HUES64 (cell line): ENCODE results near the gene CASZ1.

Experiments used
- H3K27ac ChIP-seq: 2 replicates; pipeline ENCODE4 v1.7.0; 2013; ENCODE audit warnings: low read depth, low read length, inconsistent platforms
- H3K27me3 ChIP-seq: 2 replicates; pipeline ENCODE4 v1.6.1; 2013; ENCODE audit warnings: mild to moderate bottlenecking, low read length; ENCODE audit not compliant: insufficient read depth
- H3K36me3 ChIP-seq: 2 replicates; pipeline ENCODE4 v1.6.1; 2013; ENCODE audit warnings: mild to moderate bottlenecking, low read length; ENCODE audit not compliant: insufficient read depth
- H3K4me1 ChIP-seq: 2 replicates; pipeline ENCODE4 v1.6.1; 2013; ENCODE audit warnings: mild to moderate bottlenecking, low read length, moderate library complexity; ENCODE audit not compliant: insufficient read depth
- H3K4me3 ChIP-seq: 2 replicates; pipeline ENCODE4 v1.5.1; 2013; ENCODE audit warnings: mild to moderate bottlenecking, low read length, moderate library complexity
- H3K9ac ChIP-seq: 2 replicates; pipeline ENCODE4 v1.6.1; 2013; ENCODE audit warnings: mild to moderate bottlenecking, low read depth, low read length
- H3K9me3 ChIP-seq: 2 replicates; pipeline ENCODE4 v1.6.1; 2013; ENCODE audit warnings: low read depth, low read length; ENCODE audit not compliant: insufficient read depth
- WGBS: fragments of 150-250, 120-280 bp; methylation state at CpG from one replicate; pipeline ENCODE4 v1.1.7; 2013; ENCODE audit warnings: missing lambda C conversion rate; 5-methylcytosine and 5-hydroxymethylcytosine counted together

CASZ1 gene

GRCh38 chr1:10629091-10629815 is 167.2 kb downstream of the CASZ1 start:
- no peak overlapping the region for H3K4me3 ChIP-seq
- WGBS = 90% methylated on average over 25 of the region's 25 CpGs
- H3K4me1 ChIP-seq = peaks cover 16% of the 10 kb centered on the region
- H3K36me3 ChIP-seq = peaks cover 7% of the 10 kb centered on the region
- no peak overlapping the region for H3K9ac ChIP-seq
- no peak overlapping the region for H3K27ac ChIP-seq
- H3K27me3 ChIP-seq = no peaks in the 10 kb centered on the region
- no peaks in the 10 kb centered on the region for H3K9me3 ChIP-seq

- peaks cover 16% of the 10 kb centered on the region for H3K4me1 ChIP-seq
- no peak overlapping the region for H3K4me3 ChIP-seq
- H3K27ac ChIP-seq = no peak overlapping the region
- no peak overlapping the region for H3K9ac ChIP-seq
- H3K27me3 ChIP-seq = no peaks in the 10 kb centered on the region
- H3K36me3 ChIP-seq = peaks cover 11% of the 10 kb centered on the region
- no peaks in the 10 kb centered on the region for H3K9me3 ChIP-seq
- WGBS = 95% methylated on average over 7 of the region's 7 CpGs
Measured at GRCh38 chr1:10628685-10629084, 167.8 kb downstream of the CASZ1 start.

- Histone ChIP-seq H3K9ac (no peak overlapping the region), H3K27me3 (no peaks in the 10 kb centered on the region), H3K4me1 (peaks cover 4% of the 10 kb centered on the region), H3K4me3 (no peak overlapping the region), H3K36me3 (peaks cover 13% of the 10 kb centered on the region), H3K27ac (no peak overlapping the region), H3K9me3 (no peaks in the 10 kb centered on the region)
- whole genome bisulfite sequencing = 97% methylated on average over 22 of the region's 22 CpGs
Measured at GRCh38 chr1:10626791-10627410, 169.5 kb downstream of the CASZ1 start.

- no peak overlapping the region for H3K4me3 ChIP-seq
- no peaks in the 10 kb centered on the region for H3K4me1 ChIP-seq
- no peaks in the 10 kb centered on the region for H3K9me3 ChIP-seq
- H3K27ac ChIP-seq = no peak overlapping the region
- no peak overlapping the region for H3K9ac ChIP-seq
- H3K27me3 ChIP-seq = no peaks in the 10 kb centered on the region
- peaks cover 13% of the 10 kb centered on the region for H3K36me3 ChIP-seq
- WGBS = 93% methylated on average over 13 of the region's 13 CpGs
Measured at GRCh38 chr1:10626131-10626731, 170.2 kb downstream of the CASZ1 start.

GRCh38 chr1:10625554-10625953 is 170.9 kb downstream of the CASZ1 start:
- Histone ChIP-seq H3K36me3 (peaks cover 13% of the 10 kb centered on the region), H3K27ac (no peak overlapping the region), H3K9me3 (no peaks in the 10 kb centered on the region), H3K4me3 (no peak overlapping the region), H3K4me1 (no peaks in the 10 kb centered on the region), H3K9ac (no peak overlapping the region), H3K27me3 (no peaks in the 10 kb centered on the region)
- WGBS = 91% methylated on average over 10 of the region's 10 CpGs

GRCh38 chr1:10625076-10625475 is 171.4 kb downstream of the CASZ1 start:
- WGBS = 91% methylated on average over 9 of the region's 9 CpGs
- H3K27ac ChIP-seq = no peak overlapping the region
- peaks cover 13% of the 10 kb centered on the region for H3K36me3 ChIP-seq
- no peaks in the 10 kb centered on the region for H3K9me3 ChIP-seq
- H3K4me3 ChIP-seq = no peak overlapping the region
- no peak overlapping the region for H3K9ac ChIP-seq
- H3K4me1 ChIP-seq = no peaks in the 10 kb centered on the region
- no peaks in the 10 kb centered on the region for H3K27me3 ChIP-seq

- Histone ChIP-seq H3K9me3 (no peaks in the 10 kb centered on the region), H3K27me3 (no peaks in the 10 kb centered on the region), H3K4me3 (no peak overlapping the region), H3K9ac (no peak overlapping the region), H3K4me1 (no peaks in the 10 kb centered on the region), H3K36me3 (peaks cover 13% of the 10 kb centered on the region), H3K27ac (no peak overlapping the region)
- WGBS = 97% methylated on average over 26 of the region's 26 CpGs
Measured at GRCh38 chr1:10624256-10625050, 172.0 kb downstream of the CASZ1 start.

GRCh38 chr1:10623686-10624145 is 172.7 kb downstream of the CASZ1 start:
- Histone ChIP-seq H3K9ac (no peak overlapping the region), H3K27ac (no peak overlapping the region), H3K9me3 (no peaks in the 10 kb centered on the region), H3K4me1 (no peaks in the 10 kb centered on the region), H3K27me3 (no peaks in the 10 kb centered on the region), H3K4me3 (no peak overlapping the region), H3K36me3 (peaks cover 13% of the 10 kb centered on the region)
- 96% methylated on average over 12 of the region's 12 CpGs for WGBS

- Histone ChIP-seq H3K9me3 (no peaks in the 10 kb centered on the region), H3K27me3 (no peaks in the 10 kb centered on the region), H3K4me1 (no peaks in the 10 kb centered on the region), H3K36me3 (peaks cover 13% of the 10 kb centered on the region), H3K27ac (no peak overlapping the region), H3K4me3 (no peak overlapping the region), H3K9ac (no peak overlapping the region)
- WGBS = 96% methylated on average over 24 of the region's 24 CpGs
Measured at GRCh38 chr1:10622910-10623685, 173.3 kb downstream of the CASZ1 start.

GRCh38 chr1:10621906-10622305 is 174.5 kb downstream of the CASZ1 start:
- Histone ChIP-seq H3K4me1 (no peaks in the 10 kb centered on the region), H3K27ac (no peak overlapping the region), H3K27me3 (no peaks in the 10 kb centered on the region), H3K4me3 (no peak overlapping the region), H3K36me3 (peaks cover 13% of the 10 kb centered on the region), H3K9me3 (no peaks in the 10 kb centered on the region), H3K9ac (no peak overlapping the region)
- WGBS = 93% methylated on average over 9 of the region's 9 CpGs
